Body of pancreas (tissue), 4 donors: ENCODE results near the gene HDGFL1. TPM values are rescaled to one million over a fixed set of nuclear protein-coding genes. Genes with fewer than 3 reads are reported as not detected.

ENCODE experiments used
- ATAC-seq: fragments of 150-250 bp; one replicate; pipeline ENCODE4 v1.9.1; 2016
- DNase-seq, 4 donors: peaks; one replicate each; pipeline ENCODE4 v3.0.0-alpha.2; 2019
- H3K27ac ChIP-seq, 4 donors: fragments of 200-600 bp; sonication (generic); 1 replicate in 3 of 4; 2 replicates in 1 of 4; pipeline versions ENCODE4 v1.5.1 to v1.6.1; 2016 to 2019; ENCODE audit warnings: mild to moderate bottlenecking in 1 of 4, mixed read lengths in 1 of 4, moderate library complexity in 1 of 4
- H3K27me3 ChIP-seq, 2 donors: fragments of 200-600 bp; sonication (generic); one replicate each; pipeline ENCODE4 v1.6.0; 2016; ENCODE audit warnings: mild to moderate bottlenecking in 1 of 2
- H3K36me3 ChIP-seq, 2 donors: fragments of 200-600 bp; sonication (generic); replicated peaks in 1 of 2; 2 replicates each; pipeline ENCODE4 v1.5.1; 2016; ENCODE audit warnings: low read depth in 2 of 2; ENCODE audit not compliant: insufficient read depth in 1 of 2
- H3K4me1 ChIP-seq: fragments of 200-600 bp; sonication (generic); one replicate; pipeline ENCODE4 v1.6.0; 2016
- H3K4me3 ChIP-seq, 2 donors: fragments of 200-600 bp; sonication (generic); 1 replicate in 1 of 2; 2 replicates in 1 of 2; pipeline ENCODE4 v1.5.1; 2016 to 2019
- H3K9me3 ChIP-seq, 3 donors: fragments of 200-600 bp; sonication (generic); 1 replicate in 2 of 3; 2 replicates in 1 of 3; pipeline ENCODE4 v1.5.1; 2016
- CTCF ChIP-seq, 7 experiments: fragments of 450-650 bp in 4 of 7; fragments of 200-600 bp in 3 of 7; sonication (generic) in 3 of 7; IDR thresholded peaks; one replicate each; pipeline ENCODE4 v1.5.1; 2016 to 2019; ENCODE audit warnings: antibody characterized with exemption in 7 of 7
- POLR2A ChIP-seq, 3 donors: fragments of 450-650 bp; IDR thresholded peaks; one replicate each; pipeline ENCODE4 v1.6.1; 2016; ENCODE audit warnings: antibody characterized with exemption in 3 of 3, mild to moderate bottlenecking in 2 of 3
- WGBS, 2 donors: methylation state at CpG; one replicate each; pipeline ENCODE4 v1.1.5; 2017; 5-methylcytosine and 5-hydroxymethylcytosine counted together
- intact Hi-C: fragments of 100-400 bp; cut with DNase I; formaldehyde crosslinking; loops from one replicate; pipeline ENCODE4 v1.15.1; 2023
- total RNA-seq, 2 donors: library from RNA; depleted of rRNA; stranded (reverse); fragments of >200 nt; gene quantifications; one replicate each; pipeline ENCODE4 v1.1.0, GENCODE V29; 2016

HDGFL1 gene
- not detected for total RNA-seq

GRCh38 chr6:22569281-22570184, at the start of gene HDGFL1:
HDGFL1 (plus strand) TSS chr6:22569566; CDS start chr6:22569576, 10 bp downstream.
- Histone ChIP-seq H3K27ac (no peak within 1 kb of the TSS), H3K4me1 (no peaks in the 10 kb centered on the region), H3K4me3 (no peak within 1 kb of the TSS), H3K36me3 (no peaks in the 10 kb centered on the region), H3K9me3 (no peaks in the 10 kb centered on the region), H3K27me3 (no peaks in the 10 kb centered on the region)
- no peak for ATAC-seq
- intact Hi-C loops: no loop called here
- 94 to 96% methylated on average over 69 to 80 of the region's 89 CpGs for WGBS, 2 donors
- TF ChIP-seq CTCF (IDR thresholded peaks at IDR 0.05) (no peak), POLR2A (IDR thresholded peaks at IDR 0.05) (no peak)
- DNase-seq: peak in 1 of 4 donors; percentile 10

GRCh38 chr6:22521035-22521434, 48.3 kb upstream of the HDGFL1 start:
- TF ChIP-seq POLR2A (IDR thresholded peaks at IDR 0.05) (no peak), CTCF (IDR thresholded peaks at IDR 0.05) (no peak)
- DNase-seq: no peak
- intact Hi-C loops: no loop called here

GRCh38 chr6:22526736-22527135, 42.6 kb upstream of the HDGFL1 start:
- H3K4me1 ChIP-seq: no peaks in the 10 kb centered on the region
- no peak overlapping the region for H3K27ac ChIP-seq
- ATAC-seq (no peak), DNase-seq (no peak)
- H3K9me3 ChIP-seq: no peaks in the 10 kb centered on the region
- no peaks in the 10 kb centered on the region for H3K36me3 ChIP-seq
- H3K4me3 ChIP-seq: no peak overlapping the region
- TF ChIP-seq CTCF (IDR thresholded peaks at IDR 0.05) (no peak), POLR2A (IDR thresholded peaks at IDR 0.05) (no peak)
- H3K27me3 ChIP-seq: no peaks in the 10 kb centered on the region
- intact Hi-C loops: no loop called here

More at GRCh38 chr6:22521035-22521434, 48.3 kb upstream of the HDGFL1 start:
- no peaks in the 10 kb centered on the region for H3K4me1 ChIP-seq
- 75 to 81% methylated on average over 4 of the region's 4 CpGs for WGBS, 2 donors
- no peaks in the 10 kb centered on the region for H3K9me3 ChIP-seq
- ATAC-seq: no peak
- H3K27me3 ChIP-seq: no peaks in the 10 kb centered on the region
- no peak overlapping the region for H3K27ac ChIP-seq
- H3K36me3 ChIP-seq: no peaks in the 10 kb centered on the region
- H3K4me3 ChIP-seq: no peak overlapping the region

- Histone ChIP-seq H3K4me3 (no peak overlapping the region), H3K36me3 (no peaks in the 10 kb centered on the region), H3K4me1 (no peaks in the 10 kb centered on the region), H3K27me3 (no peaks in the 10 kb centered on the region), H3K9me3 (no peaks in the 10 kb centered on the region), H3K27ac (no peak overlapping the region)
- TF ChIP-seq CTCF (IDR thresholded peaks at IDR 0.05) (no peak), POLR2A (IDR thresholded peaks at IDR 0.05) (no peak)
- ATAC-seq (no peak), DNase-seq (no peak)
- intact Hi-C loops: no loop called here
- 100% methylated on average over 1 of the region's 1 CpG for WGBS, 2 donors
Measured at GRCh38 chr6:22529866-22530265, 39.5 kb upstream of the HDGFL1 start.

GRCh38 chr6:22530506-22530905, 38.9 kb upstream of the HDGFL1 start:
- no peak overlapping the region for H3K27ac ChIP-seq
- intact Hi-C loops: no loop called here
- WGBS, 2 donors: 93 to 100% methylated on average over 1 of the region's 1 CpG
- H3K36me3 ChIP-seq: no peaks in the 10 kb centered on the region
- ATAC-seq: no peak
- H3K4me3 ChIP-seq: no peak overlapping the region
- no peaks in the 10 kb centered on the region for H3K9me3 ChIP-seq
- DNase-seq: no peak
- H3K27me3 ChIP-seq: no peaks in the 10 kb centered on the region
- TF ChIP-seq POLR2A (IDR thresholded peaks at IDR 0.05) (no peak), CTCF (IDR thresholded peaks at IDR 0.05) (no peak)
- H3K4me1 ChIP-seq: no peaks in the 10 kb centered on the region
